HG02642 (cell line): ENCODE measurements around the gene PDIA3.
A peak's percentile ranks its signal among the peaks of the same experiment; 100 is the strongest.
"Not testable (repeated sequence)": the region's sequence is repeated elsewhere in the genome, so short reads cannot be mapped to it uniquely, and the experiment has no call there.

Experiments used
- ATAC-seq: cut with Tn5 transposase; IDR thresholded peaks from one replicate; pipeline ENCODE4 v1.9.1; 2021; ENCODE audit warnings: mild to moderate bottlenecking; ENCODE audit not compliant: unreplicated experiment, poor library complexity

PDIA3 gene

GRCh38 chr15:43776101-43776717 is 30.0 kb downstream of the PDIA3 start:
- peak; percentile 71 for ATAC-seq

- ATAC-seq = peak; percentile 48
These were observed 30.6 kb downstream of the PDIA3 start, which contains the start of gene ELL3 for GRCh38 chr15:43776718-43777266. ELL3 (minus strand) TSS chr15:43776966; CDS start chr15:43776901, 65 bp downstream.

- peak; percentile 58 for ATAC-seq
These were observed 31.2 kb downstream of the PDIA3 start for GRCh38 chr15:43777267-43777914.

- no peak for ATAC-seq
These were observed 32.8 kb downstream of the PDIA3 start for GRCh38 chr15:43779016-43779415.

GRCh38 chr15:43789409-43789808 is 43.2 kb downstream of the PDIA3 start:
- ATAC-seq = no peak

- peak; percentile 91 for ATAC-seq
These were observed 45.9 kb downstream of the PDIA3 start, which contains the start of gene SERF2 for GRCh38 chr15:43791993-43792760. SERF2 (plus strand) TSS chr15:43792320; CDS start chr15:43792377, 57 bp downstream.

GRCh38 chr15:43792761-43793476 is 46.7 kb downstream of the PDIA3 start:
- no peak for ATAC-seq

- ATAC-seq = no peak
These were observed 47.4 kb downstream of the PDIA3 start for GRCh38 chr15:43793647-43794046.

GRCh38 chr15:43794269-43795037 is 48.2 kb downstream of the PDIA3 start:
- no peak for ATAC-seq

- ATAC-seq = no peak
These were observed 49.0 kb downstream of the PDIA3 start for GRCh38 chr15:43795197-43795596.

GRCh38 chr15:43795997-43796396 is 49.8 kb downstream of the PDIA3 start:
- no peak for ATAC-seq

GRCh38 chr15:43796566-43796965 is 50.3 kb downstream of the PDIA3 start:
- no peak for ATAC-seq

GRCh38 chr15:43799209-43799944 is 53.1 kb downstream of the PDIA3 start:
- no peak for ATAC-seq

GRCh38 chr15:43799945-43800285 is 53.7 kb downstream of the PDIA3 start, which contains the start of gene SERINC4:
SERINC4 (minus strand) TSS chr15:43800220; CDS start chr15:43799986, 234 bp downstream.
- ATAC-seq = no peak

GRCh38 chr15:43800286-43801141 is 54.3 kb downstream of the PDIA3 start, which contains the start of gene HYPK:
HYPK (plus strand) TSS chr15:43800599; CDS start chr15:43800623, 24 bp downstream.
- peak; percentile 88 for ATAC-seq

GRCh38 chr15:43802676-43803075 is 56.4 kb downstream of the PDIA3 start:
- ATAC-seq = not testable (repeated sequence)

- ATAC-seq = no peak
These were observed 62.3 kb downstream of the PDIA3 start for GRCh38 chr15:43808435-43808950.
